Sigmoid colon (tissue), 3 donors: Measurements from ENCODE around the gene CASP2.

ENCODE experiments used
- POLR2A ChIP-seq, 2 donors: fragments of 450-650 bp; IDR thresholded peaks; one replicate each; pipeline ENCODE4 v1.6.1; 2016; ENCODE audit warnings: antibody characterized with exemption in 2 of 2, mild to moderate bottlenecking in 2 of 2, moderate library complexity in 2 of 2
- TF ChIP-seq, protein P1 (sequence below), 4 experiments: fragments of 450-650 bp in 3 of 4; fragments of 200-600 bp in 1 of 4; IDR thresholded peaks; one replicate each; pipeline ENCODE4 v1.5.1; 2016 to 2019; ENCODE audit warnings: antibody characterized with exemption in 4 of 4, mild to moderate bottlenecking in 3 of 4, moderate library complexity in 2 of 4

- TF ChIP-seq, protein P1, sequence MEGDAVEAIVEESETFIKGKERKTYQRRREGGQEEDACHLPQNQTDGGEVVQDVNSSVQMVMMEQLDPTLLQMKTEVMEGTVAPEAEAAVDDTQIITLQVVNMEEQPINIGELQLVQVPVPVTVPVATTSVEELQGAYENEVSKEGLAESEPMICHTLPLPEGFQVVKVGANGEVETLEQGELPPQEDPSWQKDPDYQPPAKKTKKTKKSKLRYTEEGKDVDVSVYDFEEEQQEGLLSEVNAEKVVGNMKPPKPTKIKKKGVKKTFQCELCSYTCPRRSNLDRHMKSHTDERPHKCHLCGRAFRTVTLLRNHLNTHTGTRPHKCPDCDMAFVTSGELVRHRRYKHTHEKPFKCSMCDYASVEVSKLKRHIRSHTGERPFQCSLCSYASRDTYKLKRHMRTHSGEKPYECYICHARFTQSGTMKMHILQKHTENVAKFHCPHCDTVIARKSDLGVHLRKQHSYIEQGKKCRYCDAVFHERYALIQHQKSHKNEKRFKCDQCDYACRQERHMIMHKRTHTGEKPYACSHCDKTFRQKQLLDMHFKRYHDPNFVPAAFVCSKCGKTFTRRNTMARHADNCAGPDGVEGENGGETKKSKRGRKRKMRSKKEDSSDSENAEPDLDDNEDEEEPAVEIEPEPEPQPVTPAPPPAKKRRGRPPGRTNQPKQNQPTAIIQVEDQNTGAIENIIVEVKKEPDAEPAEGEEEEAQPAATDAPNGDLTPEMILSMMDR (IDR thresholded peaks at IDR 0.05) = peak in 2 of 4 experiments; percentile 13 to 27
- TF ChIP-seq POLR2A (IDR thresholded peaks at IDR 0.05) = peak in 1 of 2 donors; percentile 62
These were observed at the start of gene CASP2 for GRCh38 chr7:143287935-143288826.
